ENCODE data around the gene ADAMTS10.

DNA sequence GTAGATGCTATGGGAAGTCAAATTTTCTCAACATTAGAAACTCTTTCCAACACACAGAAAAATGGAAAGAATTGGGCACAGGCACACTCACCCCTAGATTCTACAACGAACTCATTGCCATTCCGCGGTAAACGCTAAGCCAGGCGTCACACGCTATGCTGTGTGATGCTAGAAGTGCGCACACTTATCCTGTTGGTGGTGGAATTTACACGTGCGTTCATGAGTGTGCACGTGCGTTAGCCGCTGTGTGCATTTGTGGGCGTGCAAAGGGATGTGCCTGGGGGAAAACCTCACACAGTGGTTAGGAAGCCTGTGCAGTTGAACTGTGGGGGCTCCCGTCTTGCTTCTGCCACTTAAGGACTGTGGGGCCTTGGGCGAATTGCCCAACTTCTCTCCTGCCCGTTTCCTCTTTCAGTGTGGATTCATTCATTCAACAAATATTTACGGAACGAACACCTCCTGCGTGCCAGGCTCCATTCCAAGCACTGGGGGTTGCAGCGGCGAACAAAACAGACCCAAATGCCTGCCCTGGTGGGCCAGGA, 27.6 kb upstream of the ADAMTS10 start:
- peak; percentile 36 for TF ChIP-seq POLR2A (IDR thresholded peaks at IDR 0.05; ENCODE audit: extremely low read depth, insufficient read length)
- TF ChIP-seq, protein P1, sequence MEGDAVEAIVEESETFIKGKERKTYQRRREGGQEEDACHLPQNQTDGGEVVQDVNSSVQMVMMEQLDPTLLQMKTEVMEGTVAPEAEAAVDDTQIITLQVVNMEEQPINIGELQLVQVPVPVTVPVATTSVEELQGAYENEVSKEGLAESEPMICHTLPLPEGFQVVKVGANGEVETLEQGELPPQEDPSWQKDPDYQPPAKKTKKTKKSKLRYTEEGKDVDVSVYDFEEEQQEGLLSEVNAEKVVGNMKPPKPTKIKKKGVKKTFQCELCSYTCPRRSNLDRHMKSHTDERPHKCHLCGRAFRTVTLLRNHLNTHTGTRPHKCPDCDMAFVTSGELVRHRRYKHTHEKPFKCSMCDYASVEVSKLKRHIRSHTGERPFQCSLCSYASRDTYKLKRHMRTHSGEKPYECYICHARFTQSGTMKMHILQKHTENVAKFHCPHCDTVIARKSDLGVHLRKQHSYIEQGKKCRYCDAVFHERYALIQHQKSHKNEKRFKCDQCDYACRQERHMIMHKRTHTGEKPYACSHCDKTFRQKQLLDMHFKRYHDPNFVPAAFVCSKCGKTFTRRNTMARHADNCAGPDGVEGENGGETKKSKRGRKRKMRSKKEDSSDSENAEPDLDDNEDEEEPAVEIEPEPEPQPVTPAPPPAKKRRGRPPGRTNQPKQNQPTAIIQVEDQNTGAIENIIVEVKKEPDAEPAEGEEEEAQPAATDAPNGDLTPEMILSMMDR (IDR thresholded peaks at IDR 0.05; ENCODE audit: low read depth, low read length), result no peak
- TF ChIP-seq, protein P2, sequence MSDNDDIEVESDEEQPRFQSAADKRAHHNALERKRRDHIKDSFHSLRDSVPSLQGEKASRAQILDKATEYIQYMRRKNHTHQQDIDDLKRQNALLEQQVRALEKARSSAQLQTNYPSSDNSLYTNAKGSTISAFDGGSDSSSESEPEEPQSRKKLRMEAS (IDR thresholded peaks at IDR 0.05; ENCODE audit: low read depth, low read length), result peak; percentile 100
